NCI-H2081 treated with DMSO at 0.1 percent for 48 hours (cell line): ENCODE results near the gene MIS12.

Source experiments
- DNase-seq: peaks from one replicate; lab custom pipeline; 2025; lab: John Stamatoyannopoulos, UW

Gene MIS12

GRCh38 chr17:5486206-5487124 is at the start of gene MIS12:
Gene MIS12, plus strand, starts transcription at chr17:5486566. Its CDS starts 2,297 bp downstream, at chr17:5488863.
- DNase-seq: peak; percentile 76

GRCh38 chr17:5437721-5438317 is 48.5 kb upstream of the MIS12 start:
- DNase-seq: no peak

- DNase-seq: peak; percentile 13
Measured at GRCh38 chr17:5438716-5439445, 47.5 kb upstream of the MIS12 start, which contains the start of gene C1QBP. Gene C1QBP, minus strand, starts transcription at chr17:5439155. Its CDS starts 82 bp downstream, at chr17:5439073.

- DNase-seq: no peak
Measured at GRCh38 chr17:5439446-5439764, 47.0 kb upstream of the MIS12 start.

- DNase-seq: no peak
Measured at GRCh38 chr17:5443728-5444127, 42.6 kb upstream of the MIS12 start.

GRCh38 chr17:5444209-5444608 is 42.2 kb upstream of the MIS12 start:
- no peak for DNase-seq

- DNase-seq: no peak
Measured at GRCh38 chr17:5446786-5447185, 39.6 kb upstream of the MIS12 start.

GRCh38 chr17:5464717-5465507 is 21.5 kb upstream of the MIS12 start:
- DNase-seq: no peak

GRCh38 chr17:5466295-5466694 is 20.1 kb upstream of the MIS12 start:
- no peak for DNase-seq

- no peak for DNase-seq
Measured at GRCh38 chr17:5467416-5467815, 18.9 kb upstream of the MIS12 start.

GRCh38 chr17:5468075-5468473 is 18.3 kb upstream of the MIS12 start:
- no peak for DNase-seq

- no peak for DNase-seq
Measured at GRCh38 chr17:5472511-5472910, 13.9 kb upstream of the MIS12 start.

- no peak for DNase-seq
Measured at GRCh38 chr17:5473906-5474305, 12.5 kb upstream of the MIS12 start.

- DNase-seq: no peak
Measured at GRCh38 chr17:5478992-5479391, 7.4 kb upstream of the MIS12 start.

GRCh38 chr17:5480962-5481361 is 5.4 kb upstream of the MIS12 start:
- no peak for DNase-seq

GRCh38 chr17:5481451-5481850 is 4.9 kb upstream of the MIS12 start:
- DNase-seq: no peak

- DNase-seq: no peak
Measured at GRCh38 chr17:5485270-5486205, 828 bp upstream of the MIS12 start, which contains the start of gene DERL2. Gene DERL2, minus strand, starts transcription at chr17:5486178. Its CDS starts 17 bp downstream, at chr17:5486161.

- no peak for DNase-seq
Measured at GRCh38 chr17:5488752-5489151, 2.4 kb downstream of the MIS12 start.

GRCh38 chr17:5492970-5493369 is 6.6 kb downstream of the MIS12 start:
- no peak for DNase-seq

GRCh38 chr17:5499476-5500231 is 13.3 kb downstream of the MIS12 start:
- no peak for DNase-seq
